GM23338 (cell line): ENCODE results near the gene ABCC12. TPM values are rescaled to one million over a fixed set of nuclear protein-coding genes. Genes with fewer than 3 reads are reported as not detected.
A peak's percentile ranks its signal among the peaks of the same experiment; 100 is the strongest.

Experiments
- ATAC-seq: fragments of 200-7000 bp; cut with Tn5 transposase; 3 replicates; pipeline ENCODE4 v1.9.1; 2020
- DNase-seq: peaks from one replicate; pipeline ENCODE4 v3.0.0-alpha.2; 2015; ENCODE audit warnings: low spot score
- H2AFZ ChIP-seq: fragments of 200-600 bp; sonication (generic); 2 replicates; pipeline ENCODE4 v1.8.0; 2016; ENCODE audit warnings: antibody characterized with exemption, mild to moderate bottlenecking, moderate library complexity
- H3F3A ChIP-seq: fragments of 200-600 bp; sonication (generic); replicated peaks from 2 replicates; pipeline ENCODE4 v1.8.0; 2017; ENCODE audit warnings: antibody characterized with exemption, mixed run types, low read depth
- H3K27ac ChIP-seq: fragments of 200-600 bp; sonication (generic); 2 replicates; pipeline ENCODE4 v1.6.1; 2016; ENCODE audit warnings: low read depth
- H3K27me3 ChIP-seq: fragments of 200-600 bp; sonication (generic); 2 replicates; pipeline ENCODE4 v1.8.0; 2016; ENCODE audit warnings: mild to moderate bottlenecking, mixed run types, moderate library complexity; ENCODE audit not compliant: insufficient read depth
- H3K36me3 ChIP-seq: fragments of 200-600 bp; sonication (generic); 2 replicates; pipeline ENCODE4 v1.8.0; 2016; ENCODE audit warnings: mild to moderate bottlenecking; ENCODE audit not compliant: insufficient read depth
- H3K4me1 ChIP-seq: fragments of 200-600 bp; sonication (generic); 2 replicates; pipeline ENCODE4 v1.8.0; 2016; ENCODE audit warnings: mild to moderate bottlenecking, moderate library complexity; ENCODE audit not compliant: insufficient read depth
- H3K4me2 ChIP-seq: fragments of 200-600 bp; sonication (generic); 2 replicates; pipeline ENCODE4 v1.7.1; 2017; ENCODE audit warnings: mixed run types
- H3K4me3 ChIP-seq: fragments of 200-600 bp; sonication (generic); 2 replicates; pipeline ENCODE4 v1.6.1; 2016; ENCODE audit warnings: mixed run types
- H3K79me2 ChIP-seq: fragments of 200-600 bp; sonication (generic); replicated peaks from 2 replicates; pipeline ENCODE4 v1.8.0; 2017; ENCODE audit warnings: mild to moderate bottlenecking; ENCODE audit not compliant: insufficient read depth
- H3K9me2 ChIP-seq: fragments of 200-600 bp; sonication (generic); 2 replicates; pipeline ENCODE4 v1.8.0; 2017; ENCODE audit not compliant: insufficient read depth
- H4K20me1 ChIP-seq: fragments of 200-600 bp; sonication (generic); replicated peaks from 2 replicates; pipeline ENCODE4 v1.8.0; 2017; ENCODE audit warnings: mild to moderate bottlenecking; ENCODE audit not compliant: insufficient read depth
- H3K27ac Mint-ChIP-seq: 2 replicates; pipeline ENCODE4 v1.8.0; 2020; ENCODE audit warnings: inconsistent platforms, mild to moderate bottlenecking, moderate library complexity, mixed read lengths
- H3K27me3 Mint-ChIP-seq: 3 replicates; pipeline ENCODE4 v1.8.0; 2022; ENCODE audit warnings: low read depth, mild to moderate bottlenecking, moderate library complexity, mixed read lengths, inconsistent platforms; ENCODE audit not compliant: insufficient read depth, poor library complexity
- H3K36me3 Mint-ChIP-seq: 3 replicates; pipeline ENCODE4 v1.8.0; 2021; ENCODE audit warnings: low read depth, mild to moderate bottlenecking, inconsistent platforms, moderate library complexity, mixed read lengths
- H3K4me1 Mint-ChIP-seq: 3 replicates; pipeline ENCODE4 v1.8.0; 2020; ENCODE audit warnings: mild to moderate bottlenecking, inconsistent platforms, mixed read lengths
- H3K4me3 Mint-ChIP-seq: 3 replicates; pipeline ENCODE4 v1.8.0; 2021; ENCODE audit warnings: moderate library complexity, mild to moderate bottlenecking, inconsistent platforms, mixed read lengths
- H3K9me3 Mint-ChIP-seq: 3 replicates; pipeline ENCODE4 v1.8.0; 2020; ENCODE audit warnings: moderate library complexity, mild to moderate bottlenecking, inconsistent platforms, mixed read lengths
- CREB1 ChIP-seq: fragments of 250-450 bp; sonication (Bioruptor Pico); IDR thresholded peaks from 2 replicates; pipeline ENCODE4 v1.5.0; 2020; ENCODE audit warnings: low read depth, mild to moderate bottlenecking, moderate library complexity
- CTCF ChIP-seq, 2 experiments: fragments of 200-600 bp in 1 of 2; sonication (generic) in 1 of 2; conservative IDR thresholded peaks; 2 replicates each; pipeline versions ENCODE4 v1.5.1 to v1.6.1; 2016 to 2017; ENCODE audit warnings: antibody characterized with exemption in 2 of 2, low read depth in 2 of 2, mild to moderate bottlenecking in 2 of 2, moderate library complexity in 1 of 2
- EZH2phosphoT487 ChIP-seq: fragments of 200-600 bp; sonication (generic); IDR thresholded peaks from one replicate; pipeline ENCODE4 v1.8.1; 2018; ENCODE audit warnings: antibody characterized with exemption; ENCODE audit not compliant: unreplicated experiment
- JUNB ChIP-seq: IDR thresholded peaks from one replicate; pipeline ENCODE4 v1.6.1; 2016; ENCODE audit warnings: antibody characterized with exemption; ENCODE audit not compliant: unreplicated experiment
- NANOG ChIP-seq: IDR thresholded peaks from 2 replicates; pipeline ENCODE4 v1.6.1; 2016; ENCODE audit warnings: antibody characterized with exemption, borderline replicate concordance
- POLR2AphosphoS5 ChIP-seq: IDR thresholded peaks from 2 replicates; pipeline ENCODE4 v1.6.1; 2016; ENCODE audit warnings: antibody characterized with exemption, low read depth
- STAT1 ChIP-seq: IDR thresholded peaks from one replicate; pipeline ENCODE4 v1.6.1; 2016; ENCODE audit warnings: antibody characterized with exemption; ENCODE audit not compliant: unreplicated experiment
- ZNF114 ChIP-seq: fragments of 250-450 bp; sonication (Bioruptor Pico); IDR thresholded peaks from 2 replicates; pipeline ENCODE4 v1.5.0; 2020; ENCODE audit warnings: mild to moderate bottlenecking, moderate library complexity
- ZNF331 ChIP-seq: fragments of 250-450 bp; sonication (Bioruptor Pico); IDR thresholded peaks from 2 replicates; pipeline ENCODE4 v1.5.0; 2020; ENCODE audit warnings: low read depth, mild to moderate bottlenecking, moderate library complexity
- polyA plus RNA-seq: library from polyadenylated mRNA; unstranded; fragments of >200 nt; fragmentation: Nextera tagmentation; extraction: Ambion mirVana; gene quantifications from 2 replicates; pipeline ENCODE4 v1.2.1, GENCODE V29; 2016
- total RNA-seq: library from RNA; depleted of rRNA; stranded (reverse); fragments of >200 nt; shearing (Covaris generic); gene quantifications from 2 replicates; pipeline ENCODE4 v1.2.3, GENCODE V29; 2014
- TF ChIP-seq, protein P1 (sequence below): IDR thresholded peaks from 2 replicates; pipeline ENCODE4 v1.6.1; 2016; ENCODE audit warnings: antibody characterized with exemption

ABCC12 gene
- total and polyA plus RNA-seq, 2 experiments from 2014 or later = not detected

DNA sequence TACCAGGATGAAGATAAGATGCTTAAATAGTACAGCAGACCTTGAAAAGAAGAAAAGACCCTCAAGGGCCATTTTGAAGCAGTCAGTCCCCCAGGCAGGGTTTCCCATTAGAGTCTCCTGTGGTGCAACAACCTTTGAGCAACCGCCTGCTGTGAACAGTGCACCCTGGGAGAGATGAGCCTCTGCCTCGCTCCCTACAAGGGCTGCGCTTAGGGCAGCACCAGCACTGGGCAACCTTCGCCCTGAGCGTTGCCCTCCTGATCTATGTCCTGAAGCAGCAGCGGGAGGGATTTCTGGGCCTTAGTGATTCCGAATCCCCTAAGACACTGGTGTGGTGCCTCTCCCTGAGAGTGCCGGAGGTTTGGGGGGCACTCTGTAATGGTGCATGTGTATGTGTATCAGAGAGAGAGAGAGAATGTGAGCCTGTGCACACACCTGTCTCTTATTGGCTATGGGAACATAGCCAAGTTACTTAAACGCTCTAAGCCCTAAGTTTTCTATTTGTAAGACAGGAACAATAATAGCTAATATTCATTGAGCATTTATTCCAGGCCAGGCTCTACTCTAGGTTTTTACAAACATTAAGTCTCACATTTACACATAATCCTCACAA lies 25.2 kb upstream of the ABCC12 start (continued):
- no peak for TF ChIP-seq CREB1 (CRISPR knock-in tag)
- TF ChIP-seq STAT1 = no peak
- TF ChIP-seq EZH2phosphoT487 = no peak
- no peak for TF ChIP-seq CTCF (conservative IDR thresholded peaks at IDR 0.05; ENCODE audit: low read depth in 2 of 2)
- TF ChIP-seq ZNF331 (CRISPR knock-in tag) = no peak
- TF ChIP-seq NANOG = no peak
- no peak for TF ChIP-seq POLR2AphosphoS5
- TF ChIP-seq, protein P1, sequence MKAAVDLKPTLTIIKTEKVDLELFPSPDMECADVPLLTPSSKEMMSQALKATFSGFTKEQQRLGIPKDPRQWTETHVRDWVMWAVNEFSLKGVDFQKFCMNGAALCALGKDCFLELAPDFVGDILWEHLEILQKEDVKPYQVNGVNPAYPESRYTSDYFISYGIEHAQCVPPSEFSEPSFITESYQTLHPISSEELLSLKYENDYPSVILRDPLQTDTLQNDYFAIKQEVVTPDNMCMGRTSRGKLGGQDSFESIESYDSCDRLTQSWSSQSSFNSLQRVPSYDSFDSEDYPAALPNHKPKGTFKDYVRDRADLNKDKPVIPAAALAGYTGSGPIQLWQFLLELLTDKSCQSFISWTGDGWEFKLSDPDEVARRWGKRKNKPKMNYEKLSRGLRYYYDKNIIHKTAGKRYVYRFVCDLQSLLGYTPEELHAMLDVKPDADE = no peak
- TF ChIP-seq ZNF114 (CRISPR knock-in tag) = no peak

DNA sequence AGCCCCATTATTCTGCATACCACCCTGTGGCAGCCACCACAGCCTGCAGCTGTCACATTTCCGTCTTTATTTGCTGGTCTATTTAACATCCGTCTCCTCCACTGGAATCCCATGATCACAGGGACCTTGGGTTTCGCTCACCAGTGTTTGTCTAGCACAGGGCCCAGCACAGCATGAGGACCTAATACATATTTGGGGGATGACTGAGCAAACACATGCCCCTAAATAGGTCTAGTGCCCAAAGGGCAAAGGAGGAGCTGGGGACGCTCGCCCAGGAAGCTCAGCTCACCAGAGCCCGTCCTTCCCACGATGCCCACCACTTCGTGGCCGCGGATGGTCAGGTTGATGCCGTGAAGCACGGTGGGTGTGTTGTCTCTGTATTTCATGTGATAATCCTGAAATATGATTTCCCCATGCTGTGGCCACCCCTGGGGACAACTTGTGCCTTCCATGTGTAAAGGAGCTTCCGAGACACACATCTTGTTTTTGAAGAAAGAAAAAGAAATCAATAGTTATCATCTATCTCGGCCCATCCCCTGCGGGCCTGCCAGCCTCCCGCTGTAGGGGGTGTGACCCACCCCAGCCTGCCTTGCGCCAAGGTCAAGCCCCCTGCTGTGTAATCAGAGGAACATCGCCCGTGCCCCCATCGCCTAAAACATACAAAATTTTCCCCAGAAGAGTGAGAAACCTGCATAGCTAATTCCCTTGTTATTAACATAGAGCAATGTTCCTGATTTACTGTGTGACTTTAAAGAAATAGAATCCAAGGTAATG lies 21.0 kb upstream of the ABCC12 start:
- Histone ChIP-seq H2AFZ (0 out of 2 replicates have a peak overlapping the region, but pooled peaks have one; percentile 28), H4K20me1 (no peaks in the 10 kb centered on the region), H3K4me1 (no peaks in the 10 kb centered on the region), H3K79me2 (no peaks in the 10 kb centered on the region), H3K4me3 (no peak overlapping the region), H3F3A (no peaks in the 10 kb centered on the region), H3K36me3 (no peaks in the 10 kb centered on the region), H3K9me2 (0 out of 2 replicates have a peak, but pooled peaks cover 3% of the 10 kb centered on the region), H3K27me3 (no peaks in the 10 kb centered on the region), H3K4me2 (no peak overlapping the region), H3K27ac (no peak overlapping the region)
- ATAC-seq (no peak), DNase-seq (no peak)
- Mint-ChIP-seq H3K27ac (no peak overlapping the region), H3K4me1 (no peaks in the 10 kb centered on the region), H3K9me3 (no peaks in the 10 kb centered on the region), H3K27me3 (peaks cover 5% of the 10 kb centered on the region), H3K4me3 (no peak overlapping the region), H3K36me3 (no peaks in the 10 kb centered on the region)
- TF ChIP-seq EZH2phosphoT487 (no peak), ZNF331 (CRISPR knock-in tag) (no peak), JUNB (no peak), POLR2AphosphoS5 (no peak), ZNF114 (CRISPR knock-in tag) (no peak), CREB1 (CRISPR knock-in tag) (no peak), NANOG (no peak)
